Left renal pelvis (tissue), 4 donors: ENCODE data around the gene RALA. TPM values are rescaled to one million over a fixed set of nuclear protein-coding genes. Genes with fewer than 3 reads are reported as not detected.
"Not testable (repeated sequence)": the region's sequence is repeated elsewhere in the genome, so short reads cannot be mapped to it uniquely, and the experiment has no call there.

Experiments
- DNase-seq, 4 donors: peaks; one replicate each; pipeline ENCODE4 v3.0.0-alpha.2; 2013; ENCODE audit warnings: low read depth in 4 of 4, low spot score in 3 of 4
- polyA plus RNA-seq, 4 donors: library from polyadenylated mRNA; unstranded; fragments of 120-200 nt; gene quantifications; one replicate each; pipeline ENCODE4 v1.2.1, GENCODE V29; 2013; ENCODE audit not compliant: insufficient read length in 4 of 4

The RALA gene
- polyA plus RNA-seq, 4 donors: 64.9 to 79.6 (median 75.0) TPM

DNA sequence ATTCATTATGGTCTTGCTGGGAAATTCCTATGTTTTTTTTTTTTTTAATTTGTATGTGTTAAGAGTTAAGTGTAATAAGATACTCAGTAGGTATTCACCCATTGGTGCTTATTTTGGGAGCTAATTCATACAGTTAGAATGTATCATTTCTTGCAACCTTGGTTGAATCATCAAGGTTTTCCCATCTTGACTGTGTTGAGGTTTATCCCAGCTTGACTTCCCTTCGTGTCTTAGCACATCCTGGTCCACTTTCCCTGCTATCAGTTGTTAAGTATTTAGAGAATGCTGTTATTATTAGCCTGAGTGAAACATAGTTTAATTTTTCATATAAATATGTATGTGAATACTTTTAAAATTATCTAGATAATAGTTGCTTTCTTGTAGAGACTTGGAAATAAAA lies 20.8 kb downstream of the RALA start:
- DNase-seq: no peak

DNA sequence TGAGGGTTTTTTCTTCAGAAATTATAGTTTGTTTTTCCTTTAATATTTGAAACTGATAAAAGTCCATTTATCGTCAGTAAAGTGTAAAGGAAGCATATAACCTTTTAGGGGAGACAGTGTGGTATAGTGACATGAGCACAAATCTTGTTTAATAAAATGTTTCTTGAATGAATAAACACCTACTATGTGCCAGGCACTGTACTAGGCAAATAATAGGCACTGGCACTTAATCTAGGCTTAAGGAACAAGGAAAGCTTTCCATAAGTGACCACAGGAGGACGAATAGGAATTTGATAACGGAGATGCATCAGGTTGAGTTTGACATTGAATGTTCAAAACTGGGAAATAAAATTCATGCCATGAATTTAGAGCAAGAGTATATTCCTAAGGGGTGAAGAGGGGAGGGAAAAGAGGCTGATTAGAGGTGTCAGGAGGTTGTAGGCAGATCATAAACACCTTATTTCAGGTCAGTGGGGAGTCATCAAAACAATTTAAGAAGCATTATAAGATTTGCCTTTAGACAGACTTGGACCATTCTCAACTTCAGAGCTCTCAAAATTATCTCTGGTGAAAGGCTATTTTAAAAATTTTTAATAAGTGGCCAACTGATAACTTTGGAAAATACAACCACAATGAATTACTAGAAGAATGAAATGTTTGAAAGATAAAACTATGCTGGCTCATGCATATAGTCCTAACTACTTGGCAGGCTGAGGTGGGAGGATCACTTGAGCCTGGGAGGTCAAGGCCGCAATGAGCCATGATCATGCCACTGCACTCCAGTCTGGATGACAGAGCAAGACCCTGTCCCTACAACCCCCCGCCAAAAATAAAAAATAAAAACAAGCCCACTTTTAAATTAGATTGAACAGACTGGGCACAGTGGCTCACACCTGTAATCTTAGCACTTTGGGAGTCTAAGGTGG lies 22.4 kb downstream of the RALA start:
- DNase-seq: no peak

DNA sequence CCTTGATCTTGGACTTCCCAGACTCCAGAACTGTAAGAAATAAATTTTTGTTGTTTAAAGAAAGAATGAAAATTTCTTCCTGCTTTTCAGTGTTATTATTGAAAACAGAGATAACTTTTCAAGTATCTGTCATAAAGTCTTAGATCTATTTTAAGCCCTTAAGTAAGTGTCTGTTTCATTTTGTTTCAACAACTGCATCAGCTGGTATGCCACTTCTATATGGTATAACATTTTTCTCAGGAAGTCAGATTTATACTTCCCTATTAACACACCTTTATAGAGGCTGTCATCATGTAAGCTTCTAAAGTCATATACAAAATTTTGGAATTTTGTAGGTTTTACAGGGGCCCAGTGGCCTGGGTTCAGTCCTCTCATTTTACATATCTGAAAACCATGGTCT lies 24.4 kb downstream of the RALA start:
- DNase-seq: no peak

DNA sequence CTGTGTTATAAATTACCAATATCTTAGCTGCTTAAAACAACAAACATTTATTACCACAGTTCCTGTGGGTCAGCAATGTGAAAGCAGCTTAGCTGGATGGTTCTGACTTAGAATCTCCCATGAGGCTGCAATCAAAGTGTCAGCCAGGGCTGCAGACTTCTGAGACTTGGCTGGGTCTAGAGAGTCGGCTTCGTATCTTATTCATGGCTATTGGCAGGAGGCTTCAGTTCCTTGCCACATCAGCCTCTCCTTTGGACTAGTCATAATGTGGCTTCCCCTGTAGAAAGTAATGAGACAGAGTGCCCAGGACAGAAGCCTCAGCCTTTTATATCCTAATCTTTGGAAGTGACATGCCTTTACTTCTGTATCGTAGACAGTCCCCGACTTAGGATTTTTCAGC lies 27.3 kb downstream of the RALA start:
- no peak for DNase-seq

DNA sequence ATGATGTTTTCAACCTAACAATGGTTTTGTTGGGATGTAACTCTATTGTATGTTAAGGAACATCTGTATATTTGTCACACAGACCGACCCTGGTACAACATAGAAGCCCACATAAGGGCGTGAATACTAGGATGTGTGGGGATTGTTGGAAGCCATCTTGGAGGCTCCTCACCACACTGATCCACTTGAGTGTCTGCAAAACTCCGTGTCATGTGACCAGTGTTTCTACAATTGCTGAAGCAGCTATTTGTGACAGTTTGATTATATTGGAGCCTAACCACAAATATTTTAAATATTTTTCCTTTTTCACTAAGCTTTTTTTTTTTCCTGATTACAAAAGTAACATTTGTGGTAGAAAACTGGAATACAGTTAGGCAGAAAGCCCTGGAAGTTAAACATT lies 27.9 kb downstream of the RALA start:
- DNase-seq: no peak

DNA sequence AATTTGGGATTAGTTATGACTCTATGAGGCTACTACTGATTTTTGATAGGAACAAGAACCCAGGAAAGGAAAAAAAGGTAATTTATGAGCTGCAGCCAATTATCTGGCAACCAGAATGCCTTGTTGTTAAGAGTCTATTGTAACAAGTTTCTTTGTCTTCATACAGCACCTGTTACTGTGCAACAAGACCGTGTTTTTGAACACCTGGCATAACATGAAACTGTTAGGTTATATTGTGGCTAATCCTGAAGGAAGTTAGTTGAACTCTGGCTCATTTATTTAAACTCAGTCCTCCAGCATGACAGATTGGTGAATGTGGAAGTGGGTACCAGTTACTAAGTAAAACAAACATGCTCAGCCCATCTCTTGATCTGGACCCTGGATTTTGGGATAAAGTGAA lies 33.0 kb downstream of the RALA start:
- no peak for DNase-seq

DNA sequence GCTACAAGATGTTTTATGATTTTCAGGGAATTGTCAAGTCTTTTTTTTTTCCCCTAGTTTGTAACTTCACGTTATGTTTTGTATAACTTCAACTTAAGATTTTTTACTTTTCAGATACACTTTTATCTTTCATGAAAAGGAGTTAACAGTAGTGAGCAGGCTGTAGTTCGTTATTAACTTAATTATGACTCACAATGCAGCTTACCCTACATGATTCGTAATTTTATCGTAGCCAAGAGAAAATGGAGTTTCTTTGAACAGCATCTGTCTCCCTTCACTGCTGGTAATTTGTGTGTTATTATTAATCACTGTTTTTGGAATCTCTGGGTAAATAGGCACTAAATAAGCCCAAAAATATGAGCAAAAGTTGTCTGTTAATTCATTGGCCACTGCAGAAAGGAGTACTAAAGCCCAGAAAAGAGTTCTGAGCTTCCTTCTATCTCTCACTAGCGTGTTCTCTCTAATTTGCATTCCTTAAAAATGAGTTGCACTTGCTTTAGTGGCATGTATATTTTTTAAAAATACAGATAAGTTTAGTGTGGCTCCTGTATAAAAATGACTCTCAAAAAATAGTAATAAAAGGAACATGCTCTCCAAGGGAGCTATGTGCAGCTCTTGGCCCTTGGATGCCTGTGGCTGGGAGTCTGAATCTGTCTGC lies 36.1 kb downstream of the RALA start:
- no peak for DNase-seq

DNA sequence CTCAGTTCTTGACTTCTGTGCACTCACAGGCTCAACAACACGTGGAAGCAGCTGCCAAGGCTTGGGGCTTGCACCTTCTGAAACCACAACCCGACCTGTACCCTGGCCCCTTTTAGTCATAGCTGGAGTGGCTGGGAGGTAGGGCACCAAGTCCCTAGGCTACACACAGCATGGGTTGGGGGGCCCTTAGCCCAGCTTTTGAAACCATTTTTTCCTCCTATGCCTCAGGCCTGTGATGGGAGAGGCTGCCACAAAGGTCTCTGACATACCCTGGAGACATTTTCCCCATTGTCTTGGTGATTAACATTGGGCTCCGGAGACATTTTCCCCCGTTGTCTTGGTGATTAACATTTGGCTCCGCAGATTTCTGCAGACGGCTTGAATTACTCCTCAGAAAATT lies 38.6 kb downstream of the RALA start:
- no peak for DNase-seq

DNA sequence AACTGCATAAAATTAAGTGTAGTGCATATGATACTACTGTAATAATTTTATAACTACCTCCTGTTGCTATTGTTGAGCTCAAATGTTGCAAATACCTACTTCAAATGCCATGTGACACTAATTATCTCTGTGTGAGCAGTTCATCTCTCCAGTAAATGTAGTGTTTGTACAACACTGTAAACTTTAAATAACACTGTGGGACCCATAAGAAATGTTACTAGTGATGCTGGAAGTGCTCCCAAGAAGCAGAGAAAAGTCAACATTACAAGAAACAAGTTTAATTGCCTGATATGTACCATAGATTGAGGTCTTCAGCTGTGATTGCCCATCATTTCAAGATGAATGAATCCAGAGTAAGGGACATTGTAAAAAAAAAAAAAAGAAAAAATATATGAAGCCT lies 39.9 kb downstream of the RALA start:
- no peak for DNase-seq

DNA sequence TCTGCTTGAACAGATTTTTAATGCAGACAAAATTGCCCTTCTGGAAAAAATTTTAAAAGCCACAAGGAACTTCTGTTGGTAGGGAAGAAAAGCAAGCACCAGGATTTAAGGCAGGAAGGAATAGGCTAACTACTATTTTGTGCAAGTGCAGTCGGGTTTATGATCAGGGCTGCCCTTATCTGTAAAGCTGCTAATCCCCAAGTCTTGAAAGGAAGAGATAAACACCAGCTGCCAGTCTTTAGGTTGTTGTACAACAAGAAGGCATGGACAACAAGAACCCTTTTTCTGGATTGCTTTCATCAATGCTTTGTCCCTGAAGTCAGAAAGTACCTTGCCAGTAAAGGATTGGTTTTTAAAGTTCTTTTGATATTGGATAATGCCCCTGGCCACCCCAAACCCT lies 40.7 kb downstream of the RALA start:
- DNase-seq: no peak

DNA sequence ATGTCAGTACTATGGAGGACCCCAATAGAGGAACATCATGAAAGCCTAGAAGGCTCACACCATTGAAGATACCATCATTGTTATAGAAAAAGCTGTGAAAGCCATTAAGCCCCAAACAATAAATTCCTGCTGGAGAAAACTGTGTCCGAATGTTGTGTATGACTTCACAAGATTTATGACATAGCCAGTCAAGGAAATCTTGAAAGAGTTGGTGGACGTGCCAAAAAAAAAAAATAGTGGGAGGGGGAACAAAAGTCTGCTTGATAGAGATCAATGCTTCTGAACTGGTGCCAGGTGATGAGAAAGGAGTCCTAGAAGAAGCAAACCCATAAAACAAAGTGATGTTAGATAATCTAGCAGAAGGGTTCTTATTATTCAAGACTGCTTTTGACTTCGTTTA lies 41.2 kb downstream of the RALA start:
- DNase-seq: no peak

DNA sequence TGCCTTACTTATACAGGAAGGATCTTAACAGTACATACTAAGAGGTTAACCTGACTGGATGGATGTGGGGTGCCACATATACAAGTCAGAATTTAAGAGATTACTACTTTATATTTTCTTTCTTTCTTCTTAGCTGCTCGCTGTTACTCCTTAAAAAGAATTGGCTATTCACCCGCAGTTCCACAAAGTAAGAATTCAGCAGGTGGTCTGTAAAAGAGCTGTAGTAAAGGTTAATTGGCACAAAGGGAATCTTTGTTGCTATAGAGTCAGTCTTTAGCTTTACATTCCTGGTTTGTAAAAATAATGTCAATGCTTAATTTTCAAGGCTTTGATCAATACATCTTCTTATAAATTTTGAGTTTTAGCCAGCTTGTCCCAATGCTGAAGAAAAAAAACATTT lies 43.2 kb downstream of the RALA start:
- no peak for DNase-seq

DNA sequence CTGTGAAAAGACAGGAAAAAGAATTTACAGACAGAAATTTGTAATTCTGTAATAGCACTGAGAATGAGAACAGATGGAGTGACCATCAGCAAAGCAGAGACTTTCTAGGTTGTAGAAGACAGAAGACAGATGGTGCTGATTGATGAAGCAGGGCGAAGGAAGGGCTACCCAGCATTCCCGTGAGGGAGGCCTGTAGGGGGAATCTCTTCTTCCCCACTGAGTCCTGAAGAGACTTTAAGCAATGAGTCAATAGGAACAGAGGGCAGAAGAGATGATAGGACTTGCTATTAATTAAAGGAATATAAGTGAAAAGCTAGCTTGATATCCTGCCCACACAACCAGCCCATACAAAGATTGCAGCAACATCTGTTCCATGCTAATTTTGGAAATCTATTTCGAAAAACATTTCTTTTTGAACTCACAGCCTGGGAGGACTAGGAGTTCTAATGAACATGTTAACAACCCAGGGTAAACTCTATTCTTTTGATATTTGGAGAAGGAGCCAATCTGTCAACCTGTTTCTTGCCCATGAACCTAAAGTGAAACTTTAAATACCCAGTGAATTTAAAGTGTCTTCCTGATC lies 44.1 kb downstream of the RALA start:
- DNase-seq: no peak

DNA sequence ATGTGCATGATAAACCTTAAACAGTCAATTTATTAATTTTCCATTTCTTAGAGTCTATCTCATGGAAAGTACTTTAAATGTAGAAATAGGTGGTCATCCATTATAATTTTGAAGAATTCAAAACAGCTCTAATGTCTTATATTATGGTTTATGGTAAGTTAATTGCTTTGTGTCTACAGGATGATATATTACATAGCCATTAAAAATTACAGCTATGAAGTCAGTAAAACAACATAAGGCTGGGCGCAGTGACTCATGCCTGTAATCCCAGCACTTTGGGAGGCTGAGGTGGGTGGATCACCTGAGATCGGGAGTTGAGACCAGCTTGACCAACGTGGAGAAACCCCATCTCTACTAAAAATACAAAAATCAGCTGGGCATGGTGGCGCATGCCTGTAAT lies 44.9 kb downstream of the RALA start:
- DNase-seq: not testable (repeated sequence)

DNA sequence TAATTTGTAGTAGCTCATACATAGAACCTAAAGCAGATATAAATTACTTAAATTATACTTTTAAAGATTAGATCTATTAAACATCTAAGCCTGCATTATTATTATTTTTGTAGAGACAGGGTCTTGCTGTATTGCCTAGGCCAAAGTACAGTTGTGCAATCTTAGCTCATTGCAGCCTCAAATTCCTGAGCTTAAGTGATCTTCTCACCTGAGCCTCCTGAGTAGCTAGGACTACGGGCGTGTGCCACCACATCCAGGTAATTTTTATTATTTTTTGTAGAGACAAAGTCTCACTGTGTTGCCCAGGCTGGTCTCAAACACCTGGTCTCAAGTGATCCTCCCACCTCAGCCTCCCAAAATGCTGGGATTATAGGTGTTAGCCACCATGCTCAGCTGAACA lies 46.7 kb downstream of the RALA start:
- no peak for DNase-seq

DNA sequence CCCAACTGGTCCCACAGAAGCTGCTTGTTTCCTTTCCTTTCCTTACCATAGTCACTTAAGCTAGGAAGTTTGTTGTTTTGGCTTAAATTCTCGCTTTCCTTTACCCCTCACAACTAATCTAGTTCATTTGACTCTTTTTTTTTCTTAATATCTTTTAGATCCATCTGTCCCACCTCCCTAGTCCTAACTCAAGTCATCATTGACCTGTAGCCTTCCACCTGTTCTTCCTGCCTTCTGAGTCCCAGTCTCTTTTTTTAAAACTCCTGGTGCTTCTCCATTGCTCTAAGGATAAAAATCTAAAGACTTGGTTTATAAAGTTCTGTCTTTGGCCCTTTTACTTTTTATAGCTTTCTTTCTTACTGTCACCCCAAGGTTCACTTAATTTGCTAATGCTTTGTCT lies 47.6 kb downstream of the RALA start:
- no peak for DNase-seq

DNA sequence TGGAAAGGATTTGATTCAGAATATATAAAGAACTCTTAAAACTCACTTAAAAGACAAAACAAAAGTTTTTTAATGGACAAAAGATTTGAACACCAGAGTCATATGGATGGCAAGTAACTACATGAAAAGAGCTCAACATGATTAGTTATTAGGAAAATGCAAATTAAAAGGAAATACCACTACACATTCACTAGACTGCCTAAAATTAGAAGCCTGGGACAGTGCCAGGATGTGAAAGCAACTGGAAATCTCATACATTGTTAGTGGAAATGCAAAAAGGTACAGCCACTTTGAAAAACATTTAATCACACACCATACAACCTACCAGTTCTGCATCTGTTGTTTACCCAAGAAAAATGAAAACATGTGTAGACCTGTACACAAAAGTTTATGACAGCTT lies 48.8 kb downstream of the RALA start:
- DNase-seq: no peak

DNA sequence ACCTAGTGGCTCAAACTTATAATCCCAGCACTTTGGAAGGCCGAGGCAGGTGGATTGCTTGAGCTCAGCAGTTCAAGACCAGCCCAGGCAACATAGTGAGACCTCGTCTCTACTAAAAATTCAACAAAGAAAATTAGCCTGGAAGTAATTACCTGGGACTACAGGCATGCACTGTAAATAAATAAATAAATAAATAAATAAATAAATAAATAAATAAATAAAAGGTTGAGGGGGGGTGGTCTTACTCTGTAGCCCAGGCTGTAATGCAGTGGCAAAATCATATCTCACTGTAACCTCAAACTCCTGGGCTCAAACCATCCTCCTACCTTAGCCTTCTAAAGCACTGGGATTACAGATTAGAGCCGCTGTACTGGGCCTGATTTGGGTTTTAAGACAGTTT lies 50.5 kb downstream of the RALA start:
- no peak for DNase-seq

DNA sequence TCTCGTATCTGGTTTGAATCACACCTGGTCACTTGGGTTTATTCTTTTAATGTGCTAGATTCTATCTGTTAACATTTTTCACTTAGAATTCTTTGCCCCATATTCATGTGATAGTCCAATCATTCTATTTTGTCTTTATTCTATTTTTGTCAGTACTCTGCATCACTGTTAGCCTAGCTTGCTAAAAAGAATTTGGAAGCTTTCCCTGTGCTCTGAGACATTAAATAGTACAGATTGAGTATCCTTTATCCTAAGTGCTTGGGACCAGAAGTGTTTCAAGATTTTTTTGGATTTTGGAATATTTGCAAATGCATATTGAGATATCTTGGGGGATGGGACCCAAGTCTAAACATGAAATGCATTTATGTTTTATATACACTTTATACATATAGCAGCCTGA lies 51.0 kb downstream of the RALA start:
- DNase-seq: no peak

DNA sequence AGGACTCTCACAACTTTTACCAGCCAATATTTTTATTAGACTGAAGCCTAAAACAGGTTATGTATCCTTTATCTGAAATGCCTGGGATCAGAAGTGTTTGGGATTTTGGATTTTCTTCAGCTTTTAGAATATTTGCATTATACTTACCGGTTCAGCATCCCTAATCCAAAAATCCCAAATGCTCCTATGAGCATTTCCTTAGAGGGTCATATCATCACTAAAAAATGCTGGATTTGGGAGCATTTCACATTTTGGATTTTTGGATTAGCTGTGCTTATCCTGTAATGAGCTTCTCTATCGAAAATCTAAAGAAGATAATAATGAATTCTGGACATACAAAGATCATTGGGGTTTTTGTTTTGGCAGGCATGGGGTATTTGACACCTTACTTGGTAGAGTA lies 53.0 kb downstream of the RALA start:
- no peak for DNase-seq

DNA sequence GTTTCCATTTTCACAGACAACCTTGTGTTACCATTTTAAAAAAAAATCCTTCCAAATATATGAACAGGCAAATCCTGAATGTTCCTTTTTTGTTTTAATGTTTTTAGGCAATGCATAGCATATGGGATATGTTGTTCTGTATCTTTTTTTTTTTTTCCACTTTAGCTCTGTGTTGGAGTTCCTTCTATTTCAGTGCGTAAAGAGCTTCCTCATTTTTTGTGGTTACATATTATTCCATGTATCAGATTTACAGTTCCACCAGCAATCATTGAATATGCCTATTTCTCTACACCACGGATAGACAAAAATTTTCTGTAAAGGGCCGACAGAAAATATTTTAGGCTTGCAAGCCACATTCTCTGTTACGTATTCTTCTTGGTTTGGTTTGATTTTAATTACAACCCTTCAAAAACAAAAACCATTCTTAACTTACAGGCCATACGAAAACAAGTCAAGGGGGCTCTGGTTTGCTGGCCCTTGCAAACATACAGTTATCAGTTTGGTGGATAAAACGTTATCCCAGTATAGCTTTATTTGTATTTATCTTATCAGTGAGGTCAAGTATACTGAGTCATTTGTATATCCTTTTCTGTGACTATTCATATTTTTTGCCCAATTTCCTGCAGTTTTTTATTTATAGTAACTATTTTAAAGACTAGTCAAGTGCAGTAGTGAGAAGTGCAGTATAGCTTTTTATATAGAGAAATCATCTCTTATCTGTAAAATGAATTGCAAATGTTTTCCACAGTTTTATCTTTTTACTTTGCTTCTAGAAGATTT lies 55.7 kb downstream of the RALA start:
- no peak for DNase-seq
